HepG2 (cell line): ENCODE measurements around the gene SPATA13.

Experiments used
- POLR2AphosphoS5 ChIP-seq: IDR thresholded peaks from 2 replicates; pipeline ENCODE4 v1.6.1; 2012; ENCODE audit warnings: low read depth, low read length
- ZNF414 ChIP-seq: sonication (generic); formaldehyde crosslinking; IDR thresholded peaks from 2 replicates; pipeline ENCODE4 v1.5.0; 2020; ENCODE audit warnings: missing genetic modification reagents
- ZNF776 ChIP-seq: sonication (generic); formaldehyde crosslinking; IDR thresholded peaks from 2 replicates; pipeline ENCODE4 v1.4.0; 2020; ENCODE audit warnings: mild to moderate bottlenecking, missing genetic modification reagents

- TF ChIP-seq POLR2AphosphoS5 (no peak), ZNF776 (no peak), ZNF414 (CRISPR knock-in tag) (no peak)
Observed at GRCh38 chr13:24323739-24324075, 163.2 kb downstream of the SPATA13 start.
